Germinal center (tissue), 1 donor: ENCODE results near the gene MCEE.

Source experiments
- DNase-seq: peaks from one replicate; pipeline ENCODE4 v3.0.0; 2012; ENCODE audit warnings: mixed read lengths, low spot score

Gene MCEE

DNA sequence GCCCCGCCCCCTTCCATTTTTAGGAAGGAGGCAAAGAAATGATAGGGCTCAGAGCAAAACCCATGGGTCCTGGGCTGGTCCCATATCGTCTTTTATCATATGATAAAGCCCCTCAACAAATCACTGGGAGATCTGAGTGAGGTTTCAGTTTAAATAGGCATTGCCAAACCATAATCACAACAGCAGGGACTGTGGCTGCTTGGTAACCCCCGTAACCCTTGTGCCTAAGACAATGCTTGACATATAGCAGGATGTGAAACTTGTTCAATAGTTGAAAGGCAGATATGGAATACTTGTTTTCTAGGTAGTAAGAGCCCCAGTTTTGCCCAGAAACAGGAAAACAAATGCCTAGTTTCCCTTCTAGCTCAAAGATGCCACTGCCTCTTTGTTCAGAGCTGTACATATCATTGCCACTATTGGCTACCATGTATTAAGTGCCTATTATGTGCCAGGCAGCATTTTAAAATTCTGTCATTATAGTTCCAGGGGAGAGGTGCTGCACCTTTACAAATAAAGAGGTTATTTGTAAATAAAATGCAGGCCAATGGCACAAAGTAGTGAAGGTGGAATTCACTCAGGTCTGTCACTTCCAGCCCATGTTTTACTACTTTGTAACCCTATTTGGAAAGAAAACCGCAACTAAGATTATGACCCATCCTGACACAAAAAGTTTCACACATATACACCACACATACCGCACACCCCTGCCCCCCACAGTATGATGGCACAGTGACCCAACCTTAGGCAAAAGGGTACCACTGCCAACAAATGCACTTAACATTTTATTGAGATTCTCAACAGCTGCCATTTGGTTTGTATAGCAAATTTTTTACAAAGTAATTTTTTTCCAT, 47.4 kb downstream of the MCEE start:
- DNase-seq, result no peak

DNA sequence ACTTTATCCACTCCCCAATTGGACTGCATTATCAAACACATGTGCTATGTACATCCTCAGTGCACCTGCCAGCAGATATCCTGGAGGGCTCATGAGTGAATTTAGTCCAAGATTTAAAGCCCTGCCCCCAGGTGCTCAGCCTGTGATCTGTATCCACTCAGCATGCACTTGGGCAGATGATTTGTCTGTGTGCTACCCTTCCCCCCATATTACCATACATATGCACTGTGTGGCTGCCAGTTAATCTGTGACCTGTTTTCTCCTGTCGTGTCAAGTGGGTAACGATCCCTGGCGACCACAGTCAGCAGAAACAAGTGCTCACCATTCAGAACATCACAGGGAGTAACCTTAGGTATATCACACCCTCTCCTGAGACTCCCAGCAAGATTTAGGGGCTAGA, 51.4 kb downstream of the MCEE start:
- DNase-seq, result no peak

DNA sequence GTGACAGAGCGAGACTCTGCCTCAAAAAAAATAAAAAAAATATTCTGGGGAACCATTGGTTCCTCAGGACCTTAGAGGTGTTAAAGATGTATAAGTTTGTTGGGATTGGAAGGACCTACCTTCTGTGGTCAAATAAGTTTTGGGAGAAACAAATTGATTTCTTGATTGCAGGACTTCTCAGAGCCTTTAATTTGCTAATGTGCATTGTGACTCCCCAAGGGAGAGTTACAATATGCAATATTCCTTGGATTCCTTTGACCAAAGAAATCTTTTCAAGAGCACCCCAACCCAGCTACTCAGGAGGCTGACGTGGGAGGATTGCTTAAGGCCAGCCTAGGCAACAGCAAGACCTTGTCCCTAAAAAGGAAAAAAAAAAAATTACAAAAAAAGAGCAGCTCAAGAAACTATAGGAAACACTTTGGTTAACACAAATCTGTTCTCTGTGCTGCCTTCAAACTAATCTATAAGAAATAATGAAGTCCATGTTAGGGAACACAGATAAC, 55.1 kb downstream of the MCEE start:
- no peak for DNase-seq

DNA sequence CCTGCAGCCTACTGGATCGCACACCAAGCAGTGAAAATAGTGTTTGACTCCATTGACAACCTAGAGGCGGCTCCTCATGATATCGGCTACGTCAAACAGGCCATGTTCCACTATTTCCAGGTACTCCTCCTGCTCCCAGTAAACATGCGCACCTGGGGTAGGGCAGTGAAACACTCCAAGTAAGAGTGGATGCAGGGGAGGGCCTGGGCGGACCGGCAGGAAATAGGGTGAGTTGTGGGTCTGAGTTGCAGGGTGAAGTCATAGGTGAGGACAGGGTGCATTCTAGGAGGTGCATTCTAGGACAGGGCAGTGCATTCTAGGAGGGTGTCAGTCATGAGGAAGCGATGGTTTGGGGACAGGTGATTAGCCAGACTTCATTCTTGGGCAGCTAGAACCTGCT, 56.6 kb downstream of the MCEE start:
- no peak for DNase-seq

DNA sequence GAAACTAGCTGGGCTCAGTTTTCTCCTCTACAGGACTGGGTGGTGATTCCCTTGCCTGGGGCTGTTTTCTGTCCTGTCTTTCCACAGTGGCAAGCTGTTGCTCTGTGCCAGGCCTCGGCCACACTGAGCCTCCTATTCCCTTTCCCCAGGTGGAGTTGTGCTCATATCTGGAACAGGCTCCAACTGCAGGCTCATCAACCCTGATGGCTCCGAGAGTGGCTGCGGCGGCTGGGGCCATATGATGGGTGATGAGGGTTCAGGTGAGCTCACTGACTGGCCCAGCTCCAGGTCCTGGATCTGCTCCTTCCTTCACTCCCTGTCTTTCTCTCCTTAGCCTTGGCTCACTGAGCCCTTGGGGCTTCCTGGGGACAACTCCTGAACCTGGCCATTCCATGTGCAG, 57.5 kb downstream of the MCEE start:
- no peak for DNase-seq

DNA sequence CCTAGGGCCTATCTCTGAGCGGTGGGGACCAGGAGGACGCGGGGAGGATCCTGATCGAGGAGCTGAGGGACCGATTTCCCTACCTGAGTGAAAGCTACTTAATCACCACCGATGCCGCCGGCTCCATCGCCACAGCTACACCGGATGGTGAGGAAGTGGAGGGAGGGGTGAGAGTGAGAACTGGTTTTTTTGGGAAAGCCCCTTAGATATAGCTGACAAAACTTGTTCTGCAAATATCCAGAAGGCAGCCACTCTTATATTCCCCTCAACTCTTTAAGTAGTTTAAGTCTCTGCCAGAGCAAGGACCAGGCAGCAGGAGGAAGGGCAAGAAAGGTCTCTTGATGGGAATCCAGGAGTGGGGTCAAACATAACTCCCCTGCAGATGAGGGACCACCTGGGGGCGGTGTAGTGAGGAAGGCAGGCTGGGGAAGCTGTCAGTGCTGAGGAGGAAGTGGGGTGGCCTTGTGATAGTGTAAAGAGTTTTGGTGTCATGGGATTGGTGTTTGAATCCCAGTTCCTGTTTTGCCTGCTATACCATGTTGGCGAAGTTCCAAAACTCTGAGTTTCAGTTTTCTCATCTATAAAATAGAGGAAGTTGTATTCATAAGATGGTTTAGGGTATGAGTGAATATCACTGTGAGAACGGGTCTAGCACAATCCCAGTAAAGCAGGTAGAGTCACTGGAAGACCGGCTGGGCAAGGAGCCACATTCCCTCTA, 58.2 kb downstream of the MCEE start:
- DNase-seq, result peak; percentile 86

DNA sequence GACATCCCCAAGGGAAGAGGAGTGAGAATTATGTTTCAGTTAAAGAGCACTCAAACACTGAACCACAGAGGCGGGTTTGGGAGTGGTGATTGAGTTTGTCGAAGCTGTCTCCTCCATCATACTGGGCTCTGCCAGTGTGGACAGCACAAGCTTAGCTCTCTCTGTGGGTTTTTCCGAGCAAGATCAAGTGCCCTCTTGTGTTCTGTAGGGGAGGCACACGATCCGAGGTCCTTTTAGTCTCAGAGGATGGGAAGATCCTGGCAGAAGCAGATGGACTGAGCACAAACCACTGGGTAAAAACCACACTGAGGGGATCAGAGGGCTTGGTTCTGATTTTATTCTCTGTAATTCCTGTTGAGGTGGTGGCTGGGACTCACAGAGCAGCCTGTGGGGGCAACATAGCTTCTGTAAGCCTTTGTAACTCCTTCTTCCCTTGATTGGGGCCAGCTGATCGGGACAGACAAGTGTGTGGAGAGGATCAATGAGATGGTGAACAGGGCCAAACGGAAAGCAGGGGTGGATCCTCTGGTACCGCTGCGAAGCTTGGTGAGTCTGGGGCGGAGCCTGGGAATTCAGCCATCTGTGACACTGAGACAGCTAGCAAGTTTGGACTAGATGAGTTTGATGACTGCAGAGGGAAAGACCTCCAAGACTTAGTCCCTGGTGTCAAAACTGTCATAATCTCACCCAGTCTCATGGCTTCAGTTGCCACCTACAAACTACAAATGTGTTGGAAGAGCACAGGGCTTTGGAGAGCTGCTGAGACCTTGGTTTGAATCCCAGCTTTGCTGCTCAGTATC, 59.5 kb downstream of the MCEE start:
- DNase-seq, result peak; percentile 28

DNA sequence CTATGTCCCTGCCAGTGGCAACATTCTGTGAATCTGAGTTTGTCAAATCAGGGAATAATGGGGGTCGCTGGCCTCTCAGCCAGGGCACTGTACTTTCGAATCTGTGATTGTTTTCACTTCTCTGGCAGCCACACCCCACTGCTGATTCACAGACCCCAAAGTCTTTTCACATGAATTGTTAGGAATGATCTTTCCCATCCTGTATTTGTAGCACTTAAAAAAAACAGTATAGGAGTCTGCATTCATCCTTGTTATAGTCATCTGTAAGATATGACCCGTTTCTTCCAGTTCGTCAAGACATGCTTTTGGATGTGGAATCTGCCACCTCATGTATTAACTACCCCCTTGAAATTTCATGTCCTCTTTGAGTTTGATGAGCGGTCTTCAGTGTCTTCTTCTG, 60.7 kb downstream of the MCEE start:
- no peak for DNase-seq

DNA sequence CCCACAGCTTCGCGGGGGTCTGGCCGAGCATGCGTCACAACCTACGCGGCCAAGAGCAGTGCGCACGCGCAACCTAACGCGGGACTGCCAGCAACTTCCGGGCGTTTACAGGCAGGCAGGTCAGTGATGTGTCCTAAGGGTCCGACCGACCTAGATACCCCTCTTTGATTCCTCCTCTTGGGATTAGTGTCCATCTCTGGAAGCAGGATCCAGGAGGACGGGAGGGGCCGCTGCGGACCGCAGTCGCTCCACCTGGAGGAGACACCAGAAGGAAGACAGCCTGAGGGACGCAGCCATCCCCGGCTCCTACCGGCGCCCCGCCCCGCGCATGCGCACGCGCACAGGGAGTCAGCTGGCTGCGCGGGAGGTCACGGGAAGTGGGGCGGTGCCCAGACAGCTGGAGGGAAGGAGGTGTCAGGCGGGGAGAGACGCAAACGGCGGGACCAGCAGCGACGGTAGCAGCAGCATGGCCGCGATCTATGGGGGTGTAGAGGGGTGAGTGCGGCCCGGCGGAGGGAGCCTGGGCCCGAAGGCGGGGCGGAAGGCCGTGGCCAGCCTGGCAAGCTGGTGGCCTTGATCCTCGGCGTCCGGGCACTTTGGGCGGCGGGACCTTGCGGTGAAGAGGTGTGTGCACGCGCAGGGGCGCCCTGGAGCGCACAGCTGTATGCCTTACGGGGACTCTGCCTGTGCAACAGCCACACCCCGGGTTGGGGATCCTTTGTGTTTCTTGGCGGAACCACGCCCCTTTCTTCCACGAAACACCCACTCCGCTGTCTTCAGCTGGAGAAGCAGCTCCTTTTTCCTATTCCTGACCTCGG, 61.6 kb downstream of the MCEE start, which contains the start of gene NAGK:
TSS of gene NAGK (plus strand) at position 431 of the 818 bp plus-strand sequence. CDS start at position 467, 36 bp downstream.
- DNase-seq, result peak; percentile 97

DNA sequence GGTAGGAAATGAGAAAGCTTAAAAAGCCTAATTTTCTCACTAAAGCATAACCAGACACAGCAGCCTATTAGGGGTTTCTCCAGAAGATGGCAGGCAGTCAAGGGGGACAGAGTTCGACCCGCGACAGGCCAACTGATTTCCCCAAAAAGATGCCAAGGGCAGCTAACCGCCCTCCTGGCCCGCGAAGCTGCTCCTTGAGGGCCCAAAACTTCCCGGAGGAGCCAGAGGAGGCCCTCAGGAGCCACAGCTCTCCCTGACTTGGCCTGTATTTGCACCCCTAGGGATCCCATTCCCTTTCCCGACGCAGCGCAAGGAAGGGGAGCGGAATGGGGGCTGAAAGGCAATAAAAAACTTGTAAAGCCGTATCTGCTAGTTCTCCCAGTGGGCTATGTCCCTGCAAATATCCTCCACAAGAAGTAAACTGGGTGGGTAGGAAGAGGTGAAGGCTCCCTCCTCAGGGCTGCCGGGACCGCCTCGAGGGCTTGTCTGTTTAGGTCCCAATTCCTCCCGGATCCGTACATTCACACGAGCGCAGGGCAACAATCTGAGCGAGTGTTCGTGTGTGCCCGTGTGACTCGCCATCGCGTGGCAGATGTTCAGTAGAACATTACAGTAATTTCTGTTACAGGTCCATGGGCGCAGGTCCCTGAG, 62.3 kb downstream of the MCEE start:
- DNase-seq, result peak; percentile 20

DNA sequence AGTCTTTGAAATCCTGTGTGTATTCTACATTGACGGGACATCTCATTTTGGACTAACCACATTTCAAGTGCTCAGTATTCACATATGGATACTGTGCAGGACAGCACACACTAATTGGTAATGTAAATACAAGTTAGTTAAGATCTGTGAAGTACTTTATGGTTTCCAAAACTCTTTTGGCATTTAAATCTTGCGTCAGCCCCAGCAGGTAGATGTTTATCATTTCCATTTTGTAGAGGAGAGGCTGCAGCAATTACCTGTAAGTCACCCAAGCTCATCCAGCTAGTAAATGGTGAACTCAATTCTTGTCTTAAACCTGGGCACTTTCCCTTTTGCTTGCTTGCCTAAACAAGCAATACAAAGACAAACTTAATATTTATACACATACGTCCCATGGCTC, 63.2 kb downstream of the MCEE start:
- DNase-seq, result no peak

DNA sequence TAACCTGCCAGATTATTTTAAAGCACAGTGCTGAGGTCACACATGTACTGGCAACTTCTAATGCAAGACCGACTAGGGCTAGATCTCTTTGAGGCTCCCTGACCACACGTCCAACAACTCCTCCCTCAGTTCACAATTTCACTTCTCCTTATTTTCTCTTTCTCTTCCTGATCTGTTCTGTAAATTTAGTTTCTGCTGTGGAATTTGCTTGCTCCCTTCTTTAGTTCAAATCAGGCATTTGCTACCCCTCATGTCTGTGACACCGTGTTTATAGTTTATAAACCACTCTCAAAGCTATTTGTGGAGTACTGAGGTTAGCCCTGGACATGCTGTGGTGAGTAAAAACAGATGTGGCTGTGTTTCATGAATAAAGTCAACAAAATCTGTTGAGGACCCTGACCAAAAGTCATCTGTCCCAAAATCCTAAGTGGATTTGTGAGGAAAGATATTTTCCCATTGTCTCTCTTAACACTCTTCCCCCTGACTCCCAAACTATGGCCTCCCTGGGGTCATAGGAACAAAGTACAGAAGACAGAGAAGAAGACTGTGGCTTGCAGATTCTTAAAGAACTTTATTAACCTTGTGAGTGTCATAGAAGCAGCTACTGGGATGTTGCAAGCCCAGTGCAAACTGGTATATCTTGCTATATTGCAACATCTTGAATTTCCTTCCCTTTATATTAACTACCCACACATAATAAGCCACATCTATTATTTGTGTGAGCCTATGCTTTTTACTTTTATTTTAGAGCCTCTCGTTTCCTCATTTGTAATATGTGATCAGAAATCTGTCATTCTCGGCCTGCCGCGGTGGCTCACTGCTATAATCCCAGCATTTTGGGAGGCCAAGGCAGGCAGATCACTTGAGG, 65.0 kb downstream of the MCEE start:
- DNase-seq, result peak; percentile 49

DNA sequence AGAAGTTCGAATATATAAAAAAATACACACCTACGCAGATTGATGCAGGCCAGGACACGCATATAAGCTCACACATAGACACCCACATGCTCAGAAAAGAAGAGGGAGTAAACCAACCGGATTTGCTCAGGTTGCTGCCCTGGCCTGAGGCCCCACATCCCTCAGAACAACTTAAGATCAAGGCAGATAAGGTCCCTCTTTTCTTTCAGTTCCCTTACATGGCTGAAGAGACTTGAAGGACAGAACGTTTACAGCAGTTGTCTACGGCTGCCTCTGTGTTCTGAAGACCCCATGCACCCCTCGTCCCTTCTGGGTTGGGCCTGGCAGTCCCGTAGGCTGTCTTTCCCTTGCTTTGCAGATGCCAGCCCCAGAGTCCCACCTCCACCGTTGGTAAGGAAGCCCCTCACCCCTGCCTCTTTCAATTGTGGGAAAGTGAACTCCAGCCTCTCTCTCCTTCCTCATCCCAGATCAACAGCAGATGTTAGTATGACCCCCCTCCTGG, 65.9 kb downstream of the MCEE start:
- DNase-seq, result no peak

DNA sequence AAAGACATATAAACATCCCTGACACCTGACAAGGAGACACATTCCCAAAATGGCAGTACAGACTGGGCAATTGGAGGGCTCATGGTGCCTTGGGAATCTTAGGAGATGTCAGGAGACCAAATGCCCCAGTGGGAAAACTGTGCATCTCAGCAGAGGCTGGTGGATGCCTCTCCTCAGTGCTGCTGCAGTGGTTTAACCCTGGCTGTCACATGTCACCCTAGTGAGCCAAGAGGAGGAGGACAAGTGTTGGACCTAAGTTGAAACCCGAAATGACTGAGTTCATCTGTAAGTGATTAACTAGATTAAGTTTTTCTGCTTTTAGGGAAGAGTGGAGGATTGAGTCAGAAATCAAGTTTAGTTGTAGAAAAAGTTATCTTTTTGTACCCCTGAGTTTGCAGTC, 66.8 kb downstream of the MCEE start:
- DNase-seq, result no peak

DNA sequence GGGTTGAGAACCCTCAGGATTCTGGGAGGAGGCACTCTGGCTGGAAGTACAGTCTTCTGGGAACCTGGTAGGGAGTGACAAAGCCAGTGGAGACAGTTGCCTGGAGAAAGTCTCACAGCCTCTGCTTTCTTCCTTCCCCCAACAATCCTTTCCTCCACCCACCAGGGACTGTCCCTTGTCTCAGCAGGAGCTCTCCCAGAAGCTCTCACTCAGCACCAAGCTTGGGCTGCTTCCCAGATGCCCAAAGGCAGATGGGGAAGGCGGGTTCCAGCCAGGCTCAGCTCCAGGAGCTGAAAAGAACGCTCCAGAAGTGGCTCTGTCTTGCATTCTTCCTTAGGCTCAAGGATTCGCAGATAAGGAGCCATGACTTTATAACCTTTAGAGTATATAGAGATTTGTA, 69.2 kb downstream of the MCEE start:
- DNase-seq, result no peak

DNA sequence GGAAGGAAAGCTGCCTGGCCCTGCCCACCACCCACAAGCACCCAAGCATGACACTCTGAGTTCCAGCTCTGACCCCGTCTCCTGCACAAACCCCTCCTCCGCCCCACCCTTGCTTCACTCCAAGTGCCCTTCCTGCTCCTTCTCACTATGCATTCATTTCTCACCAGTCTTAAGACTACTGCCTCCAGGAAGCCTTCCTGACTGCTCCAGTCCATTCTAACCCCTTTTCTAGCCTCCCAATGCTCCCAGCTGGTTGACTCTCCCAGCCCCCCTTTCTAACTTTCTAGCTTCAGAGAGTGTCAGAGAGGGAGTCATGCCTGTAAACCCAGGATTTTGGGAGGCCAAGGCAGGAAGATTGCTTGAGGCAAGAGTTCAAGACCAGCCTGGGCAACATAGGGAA, 69.8 kb downstream of the MCEE start:
- DNase-seq, result no peak
